Measurements from ENCODE around the gene SIAH2.

Gene SIAH2

DNA sequence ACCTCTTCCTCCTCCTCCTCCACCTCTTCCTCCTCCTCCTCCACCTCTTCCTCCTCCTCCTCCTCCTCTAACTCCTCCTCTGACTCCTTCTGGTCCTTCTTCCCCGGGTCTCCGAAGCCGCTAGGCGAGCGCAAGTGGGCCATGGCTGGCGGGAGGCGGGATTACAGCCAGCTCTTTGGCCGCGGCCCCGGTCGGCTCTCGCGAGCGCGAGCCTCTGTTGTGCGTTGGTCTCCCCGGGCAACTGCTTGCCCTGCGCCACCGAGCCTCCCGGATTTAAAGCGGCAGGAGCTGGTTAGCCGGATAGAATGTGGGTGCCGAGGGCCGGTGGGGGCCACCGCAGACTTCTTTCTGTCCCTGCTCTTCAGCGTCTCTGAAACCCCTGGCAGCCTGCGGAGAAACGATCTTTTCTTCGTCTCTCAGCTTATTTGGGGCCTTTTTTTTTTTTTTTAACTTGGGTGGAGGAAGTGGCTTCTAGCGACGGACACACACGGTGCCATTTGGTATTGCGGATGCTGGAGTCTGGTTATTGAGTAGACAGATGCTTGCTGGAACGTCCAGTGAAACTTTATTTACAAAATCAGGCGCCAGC is 59.1 kb downstream of the SIAH2 start, which contains the start of gene ERICH6:
Gene ERICH6 (minus strand): TSS at position 165 of the 589 bp plus-strand sequence. CDS start 22 bp downstream, at position 143.
- H3K4me3 ChIP-seq (ENCODE audit: low read length in 2 of 2): peak within 1 kb of the TSS; percentile 84 to 93
- peaks cover 0 to 2% of the 10 kb centered on the region in 2 donors for H3K36me3 ChIP-seq (ENCODE audit: control insufficient read depth in 2 of 2, insufficient read depth in 2 of 2, low read length in 2 of 2)
- peak within 1 kb of the TSS; percentile 55 for H3K27ac ChIP-seq (ENCODE audit: low read length)
- no peaks in the 10 kb centered on the region for H3K9me3 ChIP-seq (ENCODE audit: control insufficient read depth in 2 of 2, low read length in 2 of 2)
- peak within 1 kb of the TSS; percentile 92 to 93 for H3K9ac ChIP-seq (ENCODE audit: low read length in 2 of 2)
- no peaks in the 10 kb centered on the region for H3K27me3 ChIP-seq (ENCODE audit: control insufficient read depth in 1 of 2, insufficient read depth in 2 of 2, low read length in 2 of 2)
- peaks cover 7% of the 10 kb centered on the region for H3K4me1 ChIP-seq (ENCODE audit: control insufficient read depth, insufficient read depth, low read length)

DNA sequence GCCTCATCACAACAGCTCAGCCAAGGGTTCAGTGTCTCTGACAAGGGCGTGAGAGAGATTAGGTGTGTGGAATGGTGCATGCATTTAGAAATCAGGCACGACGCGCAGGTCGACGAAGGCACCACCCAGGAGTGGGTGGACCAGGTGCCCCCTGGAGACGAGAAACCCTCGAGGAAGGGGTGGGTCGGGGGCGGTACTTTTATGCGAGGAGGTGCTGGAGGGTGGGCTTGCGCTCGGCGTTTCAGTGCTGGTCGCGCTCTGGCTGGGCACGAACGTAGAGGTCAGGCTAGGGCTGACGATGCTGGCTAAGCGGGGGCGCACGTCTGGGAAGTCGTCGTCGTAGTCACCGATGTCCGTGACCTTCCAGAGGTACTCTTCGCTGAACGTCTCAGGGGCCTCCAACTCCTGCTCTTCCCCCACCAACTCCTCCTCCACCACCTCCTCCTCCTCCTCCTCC is 59.6 kb downstream of the SIAH2 start:
- Histone ChIP-seq H3K9me3 (ENCODE audit: control insufficient read depth in 2 of 2, low read length in 2 of 2) (no peaks in the 10 kb centered on the region), H3K9ac (ENCODE audit: low read length in 2 of 2) (peak overlapping the region; percentile 92 to 93), H3K4me3 (ENCODE audit: low read length in 2 of 2) (peak overlapping the region; percentile 84 to 93), H3K36me3 (ENCODE audit: control insufficient read depth in 2 of 2, insufficient read depth in 2 of 2, low read length in 2 of 2) (no peaks in the 10 kb centered on the region), H3K27me3 (ENCODE audit: control insufficient read depth in 1 of 2, insufficient read depth in 2 of 2, low read length in 2 of 2) (no peaks in the 10 kb centered on the region), H3K4me1 (ENCODE audit: control insufficient read depth, insufficient read depth, low read length) (peaks cover 7% of the 10 kb centered on the region), H3K27ac (ENCODE audit: low read length) (peak overlapping the region; percentile 55)

DNA sequence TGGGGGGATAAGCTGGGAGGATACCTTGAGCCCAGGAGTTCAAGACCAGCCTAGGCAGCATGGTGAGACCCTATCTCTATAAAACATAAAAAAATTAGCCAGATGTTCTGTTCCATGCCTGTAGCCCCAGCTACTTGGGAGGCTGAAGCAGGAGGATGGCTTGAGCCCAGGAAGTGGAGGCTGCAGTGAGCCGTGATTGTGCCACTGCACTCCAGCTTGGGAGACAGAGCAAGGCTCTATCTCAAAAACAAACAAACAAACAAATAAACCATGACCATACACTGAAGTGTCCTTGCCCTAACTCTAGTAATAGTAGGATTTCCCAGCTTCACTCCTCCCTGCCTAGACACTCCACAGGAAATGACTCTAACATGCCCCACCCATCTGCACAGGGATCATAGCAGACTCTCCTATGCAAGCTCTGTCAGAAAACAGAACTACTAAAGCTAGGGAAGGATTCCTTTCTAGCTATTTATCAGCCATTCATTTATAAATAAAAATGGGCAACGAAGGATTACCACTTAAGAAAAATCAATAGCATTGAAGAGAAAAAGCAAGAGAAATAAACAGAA is 63.8 kb downstream of the SIAH2 start:
- Histone ChIP-seq H3K27ac (ENCODE audit: low read length) (no peak overlapping the region), H3K36me3 (ENCODE audit: control insufficient read depth in 2 of 2, insufficient read depth in 2 of 2, low read length in 2 of 2) (no peaks in the 10 kb centered on the region), H3K4me3 (ENCODE audit: low read length in 2 of 2) (no peak overlapping the region), H3K9ac (ENCODE audit: low read length in 2 of 2) (no peak overlapping the region), H3K9me3 (ENCODE audit: control insufficient read depth in 2 of 2, low read length in 2 of 2) (no peaks in the 10 kb centered on the region), H3K27me3 (ENCODE audit: control insufficient read depth in 1 of 2, insufficient read depth in 2 of 2, low read length in 2 of 2) (no peaks in the 10 kb centered on the region), H3K4me1 (ENCODE audit: control insufficient read depth, insufficient read depth, low read length) (peaks cover 7% of the 10 kb centered on the region)

DNA sequence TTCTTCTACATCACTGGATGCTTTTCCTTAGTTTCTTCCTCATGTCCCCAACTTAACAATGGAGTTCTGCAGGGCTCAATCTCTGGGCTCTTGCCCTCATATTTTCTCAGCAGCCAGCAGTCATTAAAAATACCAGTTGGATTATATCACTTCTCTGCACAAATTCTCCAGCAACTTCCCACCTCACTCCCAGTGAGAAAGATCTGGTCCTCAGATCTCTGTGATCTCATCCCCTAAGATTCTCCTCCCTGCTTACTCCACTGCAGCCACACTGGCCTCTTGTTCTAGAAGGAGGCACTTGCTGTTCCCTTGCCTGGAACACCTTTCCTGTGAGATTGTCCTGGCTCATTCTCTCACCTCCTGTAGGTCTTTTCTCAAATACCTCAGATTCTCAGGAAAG is 65.3 kb downstream of the SIAH2 start:
- H3K9me3 ChIP-seq (ENCODE audit: control insufficient read depth in 2 of 2, low read length in 2 of 2): no peaks in the 10 kb centered on the region
- H3K27me3 ChIP-seq (ENCODE audit: control insufficient read depth in 1 of 2, insufficient read depth in 2 of 2, low read length in 2 of 2): no peaks in the 10 kb centered on the region
- no peak overlapping the region for H3K9ac ChIP-seq (ENCODE audit: low read length in 2 of 2)
- H3K4me1 ChIP-seq (ENCODE audit: control insufficient read depth, insufficient read depth, low read length): no peaks in the 10 kb centered on the region
- H3K4me3 ChIP-seq (ENCODE audit: low read length in 2 of 2): no peak overlapping the region
- no peaks in the 10 kb centered on the region for H3K36me3 ChIP-seq (ENCODE audit: control insufficient read depth in 2 of 2, insufficient read depth in 2 of 2, low read length in 2 of 2)
- no peak overlapping the region for H3K27ac ChIP-seq (ENCODE audit: low read length)

DNA sequence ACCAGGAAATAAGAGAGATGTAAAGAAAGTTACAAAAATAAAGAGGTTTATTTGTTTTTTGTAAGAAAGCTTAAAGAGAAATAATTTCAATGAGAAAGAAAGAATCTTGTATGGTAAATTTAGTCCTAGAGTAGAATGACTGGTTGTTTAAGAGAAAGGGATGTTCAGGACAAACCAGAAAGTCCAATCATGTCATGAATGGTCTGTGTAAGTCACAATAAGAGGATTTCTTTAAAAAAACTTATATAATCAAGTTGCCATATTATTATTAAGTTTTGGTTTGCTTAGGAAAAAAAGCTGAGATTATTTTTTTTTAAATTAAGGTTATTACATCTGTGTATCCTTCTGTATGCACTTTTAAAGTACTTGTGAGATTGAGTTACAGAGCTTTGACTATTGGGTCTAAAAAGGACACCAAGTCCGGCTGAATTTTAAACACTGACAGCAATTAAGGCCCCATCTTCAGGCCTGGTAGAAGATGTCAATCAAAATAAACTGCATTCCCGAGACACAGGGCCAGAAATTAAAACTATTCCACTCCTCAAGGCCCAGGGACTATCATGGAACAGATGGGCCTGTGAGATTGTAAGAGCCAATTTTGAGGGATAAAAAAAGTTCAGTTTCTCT is 71.4 kb downstream of the SIAH2 start:
- Histone ChIP-seq H3K27me3 (ENCODE audit: control insufficient read depth in 1 of 2, insufficient read depth in 2 of 2, low read length in 2 of 2) (no peaks in the 10 kb centered on the region), H3K9ac (ENCODE audit: low read length in 2 of 2) (no peak overlapping the region), H3K4me1 (ENCODE audit: control insufficient read depth, insufficient read depth, low read length) (no peaks in the 10 kb centered on the region), H3K9me3 (ENCODE audit: control insufficient read depth in 2 of 2, low read length in 2 of 2) (no peaks in the 10 kb centered on the region), H3K36me3 (ENCODE audit: control insufficient read depth in 2 of 2, insufficient read depth in 2 of 2, low read length in 2 of 2) (no peaks in the 10 kb centered on the region), H3K4me3 (ENCODE audit: low read length in 2 of 2) (no peak overlapping the region), H3K27ac (ENCODE audit: low read length) (no peak overlapping the region)
